Forelimb muscle (tissue), 1 donor: ENCODE results near the gene FAM187B. TPM values are rescaled to one million over a fixed set of nuclear protein-coding genes. Genes with fewer than 3 reads are reported as not detected.
"Not testable (repeated sequence)": the region's sequence is repeated elsewhere in the genome, so short reads cannot be mapped to it uniquely, and the experiment has no call there.

Experiments
- DNase-seq: peaks from one replicate; pipeline ENCODE4 v3.0.0-alpha.2; 2013; ENCODE audit warnings: low read depth
- polyA plus RNA-seq: library from polyadenylated mRNA; unstranded; fragments of 120-200 nt; gene quantifications from one replicate; pipeline ENCODE4 v1.2.1, GENCODE V29; 2013; ENCODE audit not compliant: insufficient read length

Gene FAM187B
- polyA plus RNA-seq, 1 donor: not detected

GRCh38 chr19:35236638-35237400, 8.3 kb upstream of the FAM187B start:
- no peak for DNase-seq

- DNase-seq: no peak
These were observed 4.4 kb upstream of the FAM187B start for GRCh38 chr19:35232912-35233311.

DNA sequence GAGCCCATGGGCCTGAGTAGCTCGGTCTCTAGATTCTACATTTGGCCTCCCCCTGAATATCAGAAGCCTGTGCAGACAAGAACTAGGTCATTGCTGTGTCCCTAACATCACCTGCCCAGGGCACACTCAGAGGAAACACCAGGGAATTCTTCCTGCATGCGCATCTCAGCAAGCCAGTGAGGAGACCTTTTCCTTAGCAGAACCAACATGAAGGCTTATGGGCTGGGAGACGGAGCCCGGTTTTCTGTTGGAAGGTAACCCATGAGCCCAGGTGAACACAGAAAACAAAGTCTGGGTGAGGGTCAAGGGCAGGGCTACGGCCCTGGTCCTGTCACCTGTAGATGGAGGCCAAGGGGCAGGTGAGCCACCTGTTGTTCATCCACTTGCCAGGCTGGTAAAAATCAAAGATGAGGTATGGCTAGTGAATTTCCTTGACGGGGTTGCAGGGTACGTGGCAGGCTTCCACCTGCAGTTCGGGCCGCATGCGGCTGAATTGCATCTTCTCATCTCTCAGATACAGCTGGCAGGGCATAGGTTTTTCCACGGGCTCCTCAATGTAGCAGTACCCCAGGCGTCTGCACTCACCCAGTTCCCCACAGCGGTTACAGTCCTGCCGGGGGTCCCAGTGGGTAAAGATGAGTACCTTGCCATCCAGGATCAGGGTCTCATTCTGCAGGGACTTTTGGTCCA, 3.6 kb upstream of the FAM187B start:
- DNase-seq: no peak

- DNase-seq: no peak
These were observed 1.1 kb upstream of the FAM187B start for GRCh38 chr19:35229601-35230000.

GRCh38 chr19:35226748-35227147, 1.8 kb downstream of the FAM187B start:
- no peak for DNase-seq

DNA sequence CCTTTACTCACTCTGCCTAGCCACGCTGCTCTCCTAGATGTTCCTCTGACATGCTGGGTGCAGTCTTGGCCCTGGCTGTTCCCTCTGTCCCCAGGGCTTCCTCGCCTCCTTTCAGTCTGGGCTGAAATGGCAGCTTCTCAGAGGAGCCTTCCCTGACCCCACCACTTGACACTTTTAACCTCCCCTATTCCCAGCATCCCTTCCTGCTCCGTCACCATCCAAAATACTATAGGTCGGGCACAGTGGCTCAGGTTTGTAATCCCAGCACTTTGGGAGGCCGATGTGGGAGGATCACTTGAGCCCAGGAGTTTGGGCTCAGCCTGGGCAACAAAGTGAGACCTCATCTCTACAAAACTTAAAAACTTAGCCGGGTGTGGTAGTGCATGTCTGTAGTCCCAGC, 2.6 kb downstream of the FAM187B start:
- no peak for DNase-seq

- DNase-seq: no peak
These were observed 3.6 kb downstream of the FAM187B start for GRCh38 chr19:35224681-35225571.

- DNase-seq: no peak
These were observed 4.6 kb downstream of the FAM187B start for GRCh38 chr19:35223862-35224505.

- DNase-seq: no peak
These were observed 5.3 kb downstream of the FAM187B start for GRCh38 chr19:35223084-35223790.

DNA sequence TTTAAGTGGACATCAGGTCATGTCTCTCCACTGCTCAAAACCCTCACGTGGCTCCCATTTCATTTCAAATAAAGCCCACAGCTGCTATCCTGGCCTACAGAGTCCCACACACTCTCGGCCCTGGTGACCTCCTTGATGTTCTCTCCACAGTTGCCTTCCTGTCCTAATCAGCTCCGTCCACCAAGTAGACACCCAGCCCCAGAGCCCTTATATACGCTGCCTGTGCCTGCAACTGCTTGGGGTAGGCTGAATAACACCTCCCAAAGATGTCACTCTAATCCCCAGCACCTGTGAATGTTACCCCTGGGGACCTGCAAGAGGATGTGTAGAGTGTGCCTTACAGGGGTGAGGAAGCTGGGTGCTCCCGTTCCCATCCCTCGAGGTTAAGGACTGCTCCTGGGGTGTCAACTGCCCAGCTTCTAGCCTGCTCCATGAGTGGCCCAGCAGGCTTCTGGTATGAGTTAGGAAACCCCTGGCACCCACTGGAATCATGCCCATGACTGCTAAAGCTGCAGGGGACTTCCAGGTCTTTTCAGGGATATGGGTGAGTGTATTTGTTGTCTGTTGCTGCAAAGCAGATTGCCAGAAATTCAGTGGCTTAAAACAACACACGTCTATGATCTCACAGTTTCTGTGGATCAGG, 6.0 kb downstream of the FAM187B start:
- DNase-seq: no peak

GRCh38 chr19:35220973-35221590, 7.5 kb downstream of the FAM187B start:
- not testable (repeated sequence) for DNase-seq

GRCh38 chr19:35220315-35220921, 8.1 kb downstream of the FAM187B start:
- no peak for DNase-seq

- DNase-seq: no peak
These were observed 9.5 kb downstream of the FAM187B start for GRCh38 chr19:35219008-35219407.

- DNase-seq: no peak
These were observed 10.9 kb downstream of the FAM187B start for GRCh38 chr19:35217649-35217990.

DNA sequence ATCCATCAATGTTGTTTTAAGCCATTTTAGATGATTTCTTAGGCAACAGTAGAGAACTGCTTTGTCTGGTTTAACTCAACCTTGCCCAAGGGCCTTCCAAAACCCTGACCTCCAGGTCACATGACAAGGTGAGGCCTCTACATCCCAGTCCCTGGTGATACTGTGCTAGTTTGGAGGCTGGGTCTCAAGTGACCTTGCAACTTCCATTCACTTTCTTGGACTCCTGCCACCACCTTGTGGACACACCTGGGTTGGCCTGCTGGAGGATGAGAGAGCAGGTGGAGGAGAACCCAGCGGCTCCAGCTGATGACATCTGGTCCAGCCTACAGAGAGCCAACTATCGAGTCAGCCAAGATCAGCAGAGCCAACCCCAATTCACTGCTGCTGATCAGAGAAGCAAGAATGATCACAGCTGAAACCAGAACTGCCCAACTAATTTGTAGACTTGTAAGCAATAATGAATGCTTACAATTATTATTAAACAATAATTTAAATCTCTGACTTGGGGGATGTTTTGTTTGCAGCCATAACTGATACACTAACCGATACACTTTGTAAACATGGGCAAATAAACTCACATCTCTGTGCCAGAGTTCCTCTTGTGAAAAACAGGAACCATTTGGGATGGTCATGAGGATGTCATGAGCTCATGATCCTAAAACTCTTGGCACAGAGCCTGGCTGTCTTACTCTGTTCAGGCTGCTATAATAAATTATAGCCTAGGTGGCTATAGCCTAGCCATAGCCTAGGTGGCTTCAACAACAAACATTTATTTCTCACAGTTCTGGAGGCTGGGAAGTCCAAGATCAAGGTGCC, 11.5 kb downstream of the FAM187B start:
- no peak for DNase-seq

DNA sequence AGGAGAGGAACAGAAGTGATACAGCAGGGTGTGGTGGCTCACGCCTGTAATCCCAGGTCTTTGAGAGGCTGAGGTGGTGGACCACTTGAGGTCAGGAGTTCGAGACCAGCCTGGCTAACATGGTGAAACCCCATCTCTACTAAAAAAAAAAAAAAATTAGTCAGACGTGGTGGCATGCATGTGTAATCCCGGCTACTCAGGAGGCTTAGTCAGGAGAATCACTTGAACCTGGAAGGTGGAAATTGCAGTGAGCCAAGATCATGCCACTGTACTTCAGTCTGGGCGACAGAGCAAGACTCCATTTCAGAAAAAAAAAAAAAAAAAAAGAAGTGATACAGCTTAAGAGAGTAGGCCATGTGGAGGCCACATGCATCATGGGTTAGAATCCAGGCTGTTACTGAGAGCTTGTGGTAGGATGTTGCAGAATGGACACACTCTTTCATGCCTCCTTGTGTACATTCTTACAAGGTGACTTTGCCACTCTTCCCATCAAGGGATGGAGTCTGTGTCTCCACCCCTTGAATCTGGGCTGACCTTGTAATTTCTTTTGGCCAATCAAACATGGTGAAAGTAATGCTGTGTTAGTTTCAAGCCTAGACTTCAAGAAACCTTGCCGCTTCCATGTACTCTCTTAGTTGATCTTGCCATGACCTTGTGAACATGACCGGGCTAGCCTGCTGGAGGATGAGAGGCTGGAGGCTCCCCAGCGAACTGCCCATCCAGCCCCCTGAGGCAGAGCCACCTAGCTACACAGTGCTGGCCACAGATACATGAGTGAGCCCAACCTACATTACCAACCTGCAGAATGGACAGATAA, 12.3 kb downstream of the FAM187B start:
- no peak for DNase-seq

DNA sequence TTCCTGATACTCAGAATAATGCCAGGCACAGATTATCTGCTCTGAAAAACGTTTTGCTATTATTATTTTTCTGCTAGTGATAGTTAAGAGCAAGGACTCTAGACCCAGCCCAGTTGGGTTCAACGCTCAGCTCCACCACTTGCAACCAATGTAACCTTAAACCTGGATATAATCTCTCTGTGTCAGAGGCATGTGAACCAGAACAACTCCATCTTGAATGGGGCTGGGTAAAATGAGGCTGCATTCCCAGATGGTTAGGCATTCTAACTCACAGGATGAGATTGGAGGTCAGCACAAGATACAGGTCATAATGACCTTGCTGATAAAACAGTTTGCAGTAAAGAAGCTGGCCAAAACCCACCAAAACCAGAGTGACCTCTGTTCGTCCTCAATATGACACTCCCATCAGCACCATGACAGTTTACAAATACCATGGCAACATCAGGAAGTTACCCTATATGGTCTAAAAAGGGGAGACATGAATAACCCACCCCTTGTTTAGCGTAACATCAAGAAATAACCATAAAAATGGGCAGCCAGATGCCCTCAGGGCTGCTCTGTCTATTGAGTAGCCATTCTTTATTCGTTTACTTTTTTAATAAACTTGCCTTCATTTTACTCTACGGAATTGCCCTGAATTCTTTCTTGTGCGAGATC, 13.6 kb downstream of the FAM187B start:
- DNase-seq: no peak
